Measurements from ENCODE around the gene APBB1. TPM values are rescaled to one million over a fixed set of nuclear protein-coding genes. Genes with fewer than 3 reads are reported as not detected.
A peak's percentile ranks its signal among the peaks of the same experiment; 100 is the strongest.

The APBB1 gene
- total RNA-seq, 1 donor from 2014 or later: 40.9 TPM

DNA sequence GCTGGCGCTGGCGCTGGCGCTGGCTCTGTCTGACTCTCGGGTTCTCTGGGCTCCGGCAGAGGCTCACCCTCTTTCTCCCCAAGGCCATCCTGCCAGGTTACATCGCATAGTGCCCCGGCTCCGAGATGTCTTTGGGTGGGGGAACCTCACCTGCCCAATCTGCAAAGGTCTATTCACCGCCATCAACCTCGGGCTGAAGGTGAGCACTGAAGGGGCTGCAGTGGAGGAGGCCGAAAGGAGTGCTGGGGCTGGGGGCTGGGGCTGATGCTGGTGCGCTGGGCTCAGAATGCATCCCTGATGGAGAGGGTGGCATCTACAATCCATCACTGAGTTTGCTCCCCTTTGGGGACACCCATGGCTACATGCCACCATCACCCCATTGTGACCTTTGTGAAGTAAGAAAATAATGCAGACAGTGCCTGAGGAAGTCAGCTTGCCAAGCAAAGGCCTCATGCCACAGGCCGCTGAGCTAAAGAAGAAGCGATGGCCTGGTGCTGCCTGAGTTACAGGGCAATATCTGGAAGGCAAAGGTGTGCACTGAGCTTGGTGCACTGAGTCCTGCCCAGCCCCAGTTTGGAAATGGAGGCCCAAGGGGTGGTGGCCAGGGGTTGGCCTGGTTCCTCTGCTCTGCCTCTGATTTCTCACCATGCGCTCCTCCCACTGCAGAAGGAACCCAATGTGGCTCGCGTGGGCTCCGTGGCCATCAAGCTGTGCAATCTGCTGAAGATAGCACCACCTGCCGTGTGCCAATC, 28.0 kb downstream of the APBB1 start:
- DNase-seq (no peak), ATAC-seq (no peak)
- H3K4me1 ChIP-seq: peaks cover 21% of the 10 kb centered on the region
- TF ChIP-seq, protein P1, sequence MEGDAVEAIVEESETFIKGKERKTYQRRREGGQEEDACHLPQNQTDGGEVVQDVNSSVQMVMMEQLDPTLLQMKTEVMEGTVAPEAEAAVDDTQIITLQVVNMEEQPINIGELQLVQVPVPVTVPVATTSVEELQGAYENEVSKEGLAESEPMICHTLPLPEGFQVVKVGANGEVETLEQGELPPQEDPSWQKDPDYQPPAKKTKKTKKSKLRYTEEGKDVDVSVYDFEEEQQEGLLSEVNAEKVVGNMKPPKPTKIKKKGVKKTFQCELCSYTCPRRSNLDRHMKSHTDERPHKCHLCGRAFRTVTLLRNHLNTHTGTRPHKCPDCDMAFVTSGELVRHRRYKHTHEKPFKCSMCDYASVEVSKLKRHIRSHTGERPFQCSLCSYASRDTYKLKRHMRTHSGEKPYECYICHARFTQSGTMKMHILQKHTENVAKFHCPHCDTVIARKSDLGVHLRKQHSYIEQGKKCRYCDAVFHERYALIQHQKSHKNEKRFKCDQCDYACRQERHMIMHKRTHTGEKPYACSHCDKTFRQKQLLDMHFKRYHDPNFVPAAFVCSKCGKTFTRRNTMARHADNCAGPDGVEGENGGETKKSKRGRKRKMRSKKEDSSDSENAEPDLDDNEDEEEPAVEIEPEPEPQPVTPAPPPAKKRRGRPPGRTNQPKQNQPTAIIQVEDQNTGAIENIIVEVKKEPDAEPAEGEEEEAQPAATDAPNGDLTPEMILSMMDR (IDR thresholded peaks at IDR 0.05): no peak
- peak overlapping the region; percentile 92 for H3K27ac ChIP-seq
- no peaks in the 10 kb centered on the region for H3K9me3 ChIP-seq
- peak overlapping the region; percentile 80 for H3K4me3 ChIP-seq
- H3K36me3 ChIP-seq: peaks cover 14% of the 10 kb centered on the region
- no peaks in the 10 kb centered on the region for H3K27me3 ChIP-seq
- intact Hi-C loops (cut with DNase I): no loop called here

DNA sequence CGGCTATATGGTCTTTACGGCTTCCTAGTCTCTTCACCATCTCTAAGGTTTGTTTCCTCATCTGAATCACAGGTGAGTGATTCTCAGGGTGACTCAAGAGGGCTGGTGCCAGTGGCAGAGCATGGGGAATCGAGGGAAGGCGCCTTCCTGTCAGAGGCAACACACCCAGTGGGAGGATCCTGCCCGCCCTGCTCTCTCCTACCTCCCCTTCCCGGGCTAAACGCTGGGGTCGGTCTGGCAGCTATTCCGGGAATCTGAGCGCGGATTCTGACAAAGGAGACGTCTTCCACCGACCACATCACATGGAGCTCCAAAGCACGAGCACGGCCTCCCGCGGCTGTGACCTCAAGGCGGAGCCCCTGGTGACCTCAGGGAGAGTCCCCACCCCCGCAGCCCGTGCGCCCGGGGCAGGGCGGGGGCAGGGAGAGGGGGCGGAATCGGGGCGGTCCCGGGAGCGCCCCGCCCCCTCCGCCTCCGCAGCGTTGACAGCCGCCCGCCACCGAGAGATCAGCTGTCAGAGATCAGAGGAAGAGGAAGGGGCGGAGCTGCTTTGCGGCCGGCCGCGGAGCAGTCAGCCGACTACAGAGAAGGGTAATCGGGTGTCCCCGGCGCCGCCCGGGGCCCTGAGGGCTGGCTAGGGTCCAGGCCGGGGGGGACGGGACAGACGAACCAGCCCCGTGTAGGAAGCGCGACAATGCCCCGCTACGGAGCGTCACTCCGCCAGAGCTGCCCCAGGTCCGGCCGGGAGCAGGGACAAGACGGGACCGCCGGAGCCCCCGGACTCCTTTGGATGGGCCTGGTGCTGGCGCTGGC, 28.8 kb downstream of the APBB1 start, which contains the start of gene SMPD1:
SMPD1 (plus strand) TSS at position 570 of the 813 bp plus-strand sequence; CDS start at position 695, 125 bp downstream.
- H3K4me1 ChIP-seq: peaks cover 21% of the 10 kb centered on the region
- no peaks in the 10 kb centered on the region for H3K27me3 ChIP-seq
- ATAC-seq (peak; percentile 98), DNase-seq (peak; percentile 97)
- H3K36me3 ChIP-seq: peaks cover 8% of the 10 kb centered on the region
- intact Hi-C loops (cut with DNase I): no loop called here
- H3K27ac ChIP-seq: peak within 1 kb of the TSS; percentile 92
- H3K9me3 ChIP-seq: no peaks in the 10 kb centered on the region
- H3K4me3 ChIP-seq: peak within 1 kb of the TSS; percentile 80
- TF ChIP-seq, protein P1 (IDR thresholded peaks at IDR 0.05): no peak

DNA sequence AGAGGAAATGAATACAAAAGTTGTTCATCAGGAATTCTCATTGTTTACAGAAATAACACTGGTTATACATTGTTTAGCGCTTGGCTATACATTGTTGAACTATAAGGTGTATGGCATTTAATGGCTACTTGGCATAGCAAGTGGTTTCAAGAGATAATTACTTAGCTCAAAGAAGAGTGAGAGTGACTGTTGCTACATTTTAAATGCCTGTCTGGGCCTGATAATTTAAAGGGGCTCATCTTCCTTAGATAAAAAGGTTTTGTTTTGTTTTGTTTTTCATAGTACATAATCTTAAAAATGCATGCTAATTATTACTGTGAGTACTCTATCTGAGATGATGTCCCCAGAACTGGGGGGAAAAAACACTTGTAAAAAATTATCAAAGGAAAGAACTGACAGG, 30.1 kb downstream of the APBB1 start:
- DNase-seq (no peak), ATAC-seq (no peak)
- H3K27me3 ChIP-seq: no peaks in the 10 kb centered on the region
- TF ChIP-seq, protein P1 (IDR thresholded peaks at IDR 0.05): no peak
- peaks cover 21% of the 10 kb centered on the region for H3K4me1 ChIP-seq
- no peaks in the 10 kb centered on the region for H3K36me3 ChIP-seq
- intact Hi-C loops (cut with DNase I): no loop called here
- H3K4me3 ChIP-seq: no peak overlapping the region
- peak overlapping the region; percentile 66 for H3K27ac ChIP-seq
- H3K9me3 ChIP-seq: no peaks in the 10 kb centered on the region

DNA sequence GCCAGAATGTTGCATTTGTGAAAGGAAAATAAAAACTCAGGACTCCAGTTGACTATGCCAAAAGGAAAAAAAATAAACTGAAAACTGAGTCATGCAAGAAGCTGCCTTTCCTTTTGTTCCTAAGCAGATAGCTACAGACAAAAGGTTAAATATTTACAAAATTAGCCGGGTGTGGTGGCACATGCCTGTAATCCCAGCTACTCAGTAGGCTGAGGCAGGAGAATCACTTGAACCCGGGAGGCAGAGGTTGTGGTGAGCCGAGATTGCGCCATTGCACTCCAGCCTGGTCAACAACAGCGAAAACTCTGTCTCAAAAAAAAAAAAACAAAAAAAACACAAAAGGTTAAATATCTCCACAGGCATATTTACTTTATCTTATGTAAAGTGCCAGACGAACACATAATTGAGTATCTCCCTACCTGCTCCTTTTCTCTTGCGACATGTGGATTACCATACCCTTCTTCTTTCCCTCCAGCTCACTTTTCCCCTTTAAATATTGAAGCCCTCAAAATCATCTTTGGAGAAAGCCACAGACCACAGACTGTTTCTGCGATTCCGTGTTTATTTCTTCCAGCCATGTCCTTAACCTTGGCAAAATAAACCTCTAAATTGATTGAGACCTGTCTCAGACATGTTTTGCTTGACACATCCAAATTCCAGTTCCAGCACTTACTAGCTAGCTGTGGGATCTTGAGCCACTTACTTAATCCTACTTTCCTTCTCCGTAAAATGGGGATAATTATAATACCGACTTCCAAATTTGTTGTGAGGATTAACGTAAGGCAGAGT, 30.9 kb downstream of the APBB1 start:
- ATAC-seq (no peak), DNase-seq (no peak)
- peak overlapping the region; percentile 66 for H3K27ac ChIP-seq
- H3K27me3 ChIP-seq: no peaks in the 10 kb centered on the region
- no peaks in the 10 kb centered on the region for H3K36me3 ChIP-seq
- H3K9me3 ChIP-seq: no peaks in the 10 kb centered on the region
- peaks cover 21% of the 10 kb centered on the region for H3K4me1 ChIP-seq
- H3K4me3 ChIP-seq: no peak overlapping the region
- TF ChIP-seq, protein P1 (IDR thresholded peaks at IDR 0.05): no peak
- intact Hi-C loops (cut with DNase I): no loop called here

DNA sequence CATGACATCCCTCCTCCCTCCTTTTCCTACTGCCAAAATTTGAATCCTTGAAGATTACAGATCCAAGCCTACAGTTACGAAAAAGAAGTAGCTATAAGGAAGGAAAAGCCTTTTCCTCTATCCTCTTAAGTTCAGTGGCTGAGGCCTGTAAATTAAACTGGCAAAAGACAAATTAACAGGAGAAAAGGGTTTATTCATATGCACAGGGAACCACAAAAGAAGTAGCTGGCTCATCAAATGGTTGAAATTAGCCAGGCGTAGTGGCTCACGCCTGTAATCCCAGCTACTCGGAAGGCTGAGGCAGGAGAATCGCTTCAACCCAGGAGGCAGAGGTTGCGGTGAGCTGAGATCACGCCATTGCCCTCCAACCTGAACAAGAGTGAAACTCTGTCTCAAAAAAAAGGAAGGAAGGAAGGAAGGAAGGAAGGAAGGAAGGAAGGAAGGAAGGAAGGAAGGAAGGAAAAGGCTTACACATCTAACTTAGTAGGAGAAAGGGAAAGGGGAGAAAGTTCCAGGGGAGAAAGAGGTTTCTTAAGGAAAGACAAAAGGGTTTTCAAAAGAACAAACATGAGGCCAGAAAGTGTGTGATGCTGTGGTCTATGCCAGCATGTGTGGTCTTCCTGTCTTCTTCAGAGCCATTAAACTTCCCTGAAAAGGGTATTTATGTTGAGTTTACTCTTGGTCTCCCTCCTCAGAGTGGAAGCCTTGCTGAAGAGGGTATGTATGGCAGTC, 33.7 kb downstream of the APBB1 start:
- DNase-seq (no peak), ATAC-seq (no peak)
- peaks cover 11% of the 10 kb centered on the region for H3K4me1 ChIP-seq
- H3K36me3 ChIP-seq: no peaks in the 10 kb centered on the region
- no peaks in the 10 kb centered on the region for H3K27me3 ChIP-seq
- no peak overlapping the region for H3K27ac ChIP-seq
- H3K4me3 ChIP-seq: no peak overlapping the region
- TF ChIP-seq, protein P1 (IDR thresholded peaks at IDR 0.05): no peak
- intact Hi-C loops (cut with DNase I): no loop called here
- no peaks in the 10 kb centered on the region for H3K9me3 ChIP-seq
